Measurements from ENCODE around the gene AKR1C3.

DNA sequence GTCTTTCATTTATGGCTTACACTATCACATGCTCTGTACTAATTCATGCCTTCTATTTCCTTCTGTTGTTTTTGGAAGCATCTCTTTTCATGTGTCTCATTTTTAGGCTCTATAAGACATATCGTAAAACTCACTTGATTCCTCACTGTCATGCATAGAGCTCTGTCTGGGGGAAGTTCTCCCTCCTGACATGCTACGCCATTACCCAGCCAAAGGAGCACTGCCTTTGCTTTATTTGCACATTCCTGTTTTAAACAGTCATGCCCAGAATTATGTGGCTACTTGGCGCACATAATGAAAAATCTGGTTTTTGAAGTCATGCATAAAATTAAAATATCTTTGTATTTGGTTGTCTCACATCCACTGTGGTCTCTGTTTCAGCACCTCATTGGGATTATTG, 17.6 kb upstream of the AKR1C3 start:
- TF ChIP-seq, protein P1, sequence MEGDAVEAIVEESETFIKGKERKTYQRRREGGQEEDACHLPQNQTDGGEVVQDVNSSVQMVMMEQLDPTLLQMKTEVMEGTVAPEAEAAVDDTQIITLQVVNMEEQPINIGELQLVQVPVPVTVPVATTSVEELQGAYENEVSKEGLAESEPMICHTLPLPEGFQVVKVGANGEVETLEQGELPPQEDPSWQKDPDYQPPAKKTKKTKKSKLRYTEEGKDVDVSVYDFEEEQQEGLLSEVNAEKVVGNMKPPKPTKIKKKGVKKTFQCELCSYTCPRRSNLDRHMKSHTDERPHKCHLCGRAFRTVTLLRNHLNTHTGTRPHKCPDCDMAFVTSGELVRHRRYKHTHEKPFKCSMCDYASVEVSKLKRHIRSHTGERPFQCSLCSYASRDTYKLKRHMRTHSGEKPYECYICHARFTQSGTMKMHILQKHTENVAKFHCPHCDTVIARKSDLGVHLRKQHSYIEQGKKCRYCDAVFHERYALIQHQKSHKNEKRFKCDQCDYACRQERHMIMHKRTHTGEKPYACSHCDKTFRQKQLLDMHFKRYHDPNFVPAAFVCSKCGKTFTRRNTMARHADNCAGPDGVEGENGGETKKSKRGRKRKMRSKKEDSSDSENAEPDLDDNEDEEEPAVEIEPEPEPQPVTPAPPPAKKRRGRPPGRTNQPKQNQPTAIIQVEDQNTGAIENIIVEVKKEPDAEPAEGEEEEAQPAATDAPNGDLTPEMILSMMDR (IDR thresholded peaks at IDR 0.05) = no peak
- TF ChIP-seq POLR2A (IDR thresholded peaks at IDR 0.05) = no peak

Measured in stomach (tissue), 4 donors.